Panc1 (cell line): ENCODE measurements around the gene CAPN9.

Source experiments
- POLR2AphosphoS5 ChIP-seq: IDR thresholded peaks from 2 replicates; pipeline ENCODE4 v1.6.1; 2012; ENCODE audit warnings: mild to moderate bottlenecking, low read depth, low read length, moderate library complexity
- TF ChIP-seq, protein P1 (sequence below), 2 experiments: IDR thresholded peaks; 2 replicates each; pipeline ENCODE4 v1.6.1; 2011 to 2012; ENCODE audit warnings: low read depth in 2 of 2, control low read depth in 1 of 2, low read length in 1 of 2, mild to moderate bottlenecking in 1 of 2, moderate library complexity in 1 of 2; ENCODE audit not compliant: insufficient read depth in 1 of 2
- TF ChIP-seq, protein P2 (sequence below): fragments of 450-650 bp; IDR thresholded peaks from 2 replicates; pipeline ENCODE4 v1.5.1; 2017; ENCODE audit warnings: mild to moderate bottlenecking

DNA sequence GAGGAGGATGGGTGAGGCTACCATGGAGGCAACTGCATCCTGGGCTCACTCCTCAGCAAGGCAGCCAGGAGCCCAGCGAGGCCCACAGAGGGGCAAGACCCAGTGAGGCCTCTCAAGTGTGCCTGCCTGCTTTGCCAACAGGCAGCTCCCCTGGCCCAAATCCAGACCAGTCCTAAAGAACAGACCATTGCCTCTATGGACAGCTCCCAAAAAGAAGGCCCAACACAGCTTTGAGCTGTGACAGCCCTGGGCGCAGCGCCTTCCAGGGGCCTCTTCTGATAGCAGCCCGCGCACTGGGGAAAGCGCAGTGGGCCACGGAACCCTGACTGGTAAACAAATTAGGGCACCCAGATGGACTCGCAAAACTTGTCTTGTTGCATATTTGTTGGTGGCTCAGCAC is 95.6 kb downstream of the CAPN9 start:
- TF ChIP-seq, protein P1, sequence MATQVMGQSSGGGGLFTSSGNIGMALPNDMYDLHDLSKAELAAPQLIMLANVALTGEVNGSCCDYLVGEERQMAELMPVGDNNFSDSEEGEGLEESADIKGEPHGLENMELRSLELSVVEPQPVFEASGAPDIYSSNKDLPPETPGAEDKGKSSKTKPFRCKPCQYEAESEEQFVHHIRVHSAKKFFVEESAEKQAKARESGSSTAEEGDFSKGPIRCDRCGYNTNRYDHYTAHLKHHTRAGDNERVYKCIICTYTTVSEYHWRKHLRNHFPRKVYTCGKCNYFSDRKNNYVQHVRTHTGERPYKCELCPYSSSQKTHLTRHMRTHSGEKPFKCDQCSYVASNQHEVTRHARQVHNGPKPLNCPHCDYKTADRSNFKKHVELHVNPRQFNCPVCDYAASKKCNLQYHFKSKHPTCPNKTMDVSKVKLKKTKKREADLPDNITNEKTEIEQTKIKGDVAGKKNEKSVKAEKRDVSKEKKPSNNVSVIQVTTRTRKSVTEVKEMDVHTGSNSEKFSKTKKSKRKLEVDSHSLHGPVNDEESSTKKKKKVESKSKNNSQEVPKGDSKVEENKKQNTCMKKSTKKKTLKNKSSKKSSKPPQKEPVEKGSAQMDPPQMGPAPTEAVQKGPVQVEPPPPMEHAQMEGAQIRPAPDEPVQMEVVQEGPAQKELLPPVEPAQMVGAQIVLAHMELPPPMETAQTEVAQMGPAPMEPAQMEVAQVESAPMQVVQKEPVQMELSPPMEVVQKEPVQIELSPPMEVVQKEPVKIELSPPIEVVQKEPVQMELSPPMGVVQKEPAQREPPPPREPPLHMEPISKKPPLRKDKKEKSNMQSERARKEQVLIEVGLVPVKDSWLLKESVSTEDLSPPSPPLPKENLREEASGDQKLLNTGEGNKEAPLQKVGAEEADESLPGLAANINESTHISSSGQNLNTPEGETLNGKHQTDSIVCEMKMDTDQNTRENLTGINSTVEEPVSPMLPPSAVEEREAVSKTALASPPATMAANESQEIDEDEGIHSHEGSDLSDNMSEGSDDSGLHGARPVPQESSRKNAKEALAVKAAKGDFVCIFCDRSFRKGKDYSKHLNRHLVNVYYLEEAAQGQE (IDR thresholded peaks at IDR 0.05; ENCODE audit: insufficient read depth in 1 of 2, low read depth in 2 of 2, low read length in 1 of 2): no peak
- TF ChIP-seq, protein P2, sequence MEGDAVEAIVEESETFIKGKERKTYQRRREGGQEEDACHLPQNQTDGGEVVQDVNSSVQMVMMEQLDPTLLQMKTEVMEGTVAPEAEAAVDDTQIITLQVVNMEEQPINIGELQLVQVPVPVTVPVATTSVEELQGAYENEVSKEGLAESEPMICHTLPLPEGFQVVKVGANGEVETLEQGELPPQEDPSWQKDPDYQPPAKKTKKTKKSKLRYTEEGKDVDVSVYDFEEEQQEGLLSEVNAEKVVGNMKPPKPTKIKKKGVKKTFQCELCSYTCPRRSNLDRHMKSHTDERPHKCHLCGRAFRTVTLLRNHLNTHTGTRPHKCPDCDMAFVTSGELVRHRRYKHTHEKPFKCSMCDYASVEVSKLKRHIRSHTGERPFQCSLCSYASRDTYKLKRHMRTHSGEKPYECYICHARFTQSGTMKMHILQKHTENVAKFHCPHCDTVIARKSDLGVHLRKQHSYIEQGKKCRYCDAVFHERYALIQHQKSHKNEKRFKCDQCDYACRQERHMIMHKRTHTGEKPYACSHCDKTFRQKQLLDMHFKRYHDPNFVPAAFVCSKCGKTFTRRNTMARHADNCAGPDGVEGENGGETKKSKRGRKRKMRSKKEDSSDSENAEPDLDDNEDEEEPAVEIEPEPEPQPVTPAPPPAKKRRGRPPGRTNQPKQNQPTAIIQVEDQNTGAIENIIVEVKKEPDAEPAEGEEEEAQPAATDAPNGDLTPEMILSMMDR: no peak
- no peak for TF ChIP-seq POLR2AphosphoS5
